SU-DHL-6 (cell line): ENCODE data around the gene KRTAP10-5.
"Not testable (repeated sequence)": the region's sequence is repeated elsewhere in the genome, so short reads cannot be mapped to it uniquely, and the experiment has no call there.

Experiments
- H2AFZ ChIP-seq: fragments of 200-600 bp; sonication (generic); 2 replicates; pipeline ENCODE4 v1.6.1; 2014; ENCODE audit warnings: low read depth, mild to moderate bottlenecking, moderate library complexity, mixed read lengths, antibody characterized with exemption, low read length; ENCODE audit not compliant: severe bottlenecking
- H3F3A ChIP-seq: fragments of 200-600 bp; shearing (Covaris generic); 2 replicates; pipeline ENCODE4 v1.6.0; 2016; ENCODE audit warnings: antibody characterized with exemption, mild to moderate bottlenecking; ENCODE audit not compliant: insufficient read depth
- H3K27ac ChIP-seq: fragments of 200-600 bp; sonication (generic); 2 replicates; pipeline ENCODE4 v1.5.1; 2016; ENCODE audit warnings: low read depth, mild to moderate bottlenecking, low read length, moderate library complexity, mixed read lengths
- H3K27me3 ChIP-seq: fragments of 200-600 bp; sonication (generic), shearing (Covaris generic); 2 replicates; pipeline ENCODE4 v1.6.0; 2014; ENCODE audit warnings: mild to moderate bottlenecking, low read length
- H3K36me3 ChIP-seq: fragments of 200-600 bp; sonication (generic); 2 replicates; pipeline ENCODE4 v1.6.1; 2014; ENCODE audit warnings: mild to moderate bottlenecking, low read length, mixed read lengths
- H3K4me2 ChIP-seq: fragments of 300-600, 200-600 bp; shearing (Covaris generic), sonication (generic); 2 replicates; pipeline ENCODE4 v1.6.0; 2014; ENCODE audit warnings: low read length, low read depth, mild to moderate bottlenecking; ENCODE audit not compliant: poor library complexity, severe bottlenecking
- H3K4me3 ChIP-seq: fragments of 200-600 bp; sonication (generic); 2 replicates; pipeline ENCODE4 v1.5.1; 2014; ENCODE audit warnings: antibody characterized with exemption, low read length, mild to moderate bottlenecking, mixed read lengths; ENCODE audit not compliant: insufficient read depth, poor library complexity, severe bottlenecking
- H3K79me2 ChIP-seq: fragments of 200-600 bp; sonication (generic); 2 replicates; pipeline ENCODE4 v1.6.1; 2014; ENCODE audit warnings: mild to moderate bottlenecking, low read length, moderate library complexity; ENCODE audit not compliant: insufficient read depth
- H3K9ac ChIP-seq: fragments of 200-600 bp; sonication (generic); 2 replicates; pipeline ENCODE4 v1.7.0; 2014; ENCODE audit warnings: mild to moderate bottlenecking, low read length
- H3K9me2 ChIP-seq: fragments of 200-600 bp; sonication (generic); replicated peaks from 2 replicates; pipeline ENCODE4 v1.6.1; 2014; ENCODE audit warnings: low read length; ENCODE audit not compliant: insufficient read depth
- H3K9me3 ChIP-seq: fragments of 200-600 bp; sonication (generic); 2 replicates; pipeline ENCODE4 v1.6.1; 2014; ENCODE audit warnings: low read length, mixed read lengths; ENCODE audit not compliant: insufficient read depth
- H4K20me1 ChIP-seq: fragments of 200-600 bp; sonication (generic); 2 replicates; pipeline ENCODE4 v1.6.1; 2014; ENCODE audit warnings: low read depth, mild to moderate bottlenecking, antibody characterized with exemption, low read length, moderate library complexity, mixed read lengths
- EZH2phosphoT487 ChIP-seq: fragments of 200-600 bp; sonication (generic), shearing (Covaris generic); conservative IDR thresholded peaks from 2 replicates; pipeline ENCODE4 v1.6.1; 2018; ENCODE audit warnings: mild to moderate bottlenecking, antibody characterized with exemption, low read length, moderate library complexity, mixed read lengths
- TF ChIP-seq, protein P1 (sequence below): fragments of 200-600 bp; sonication (generic); IDR thresholded peaks from one replicate; pipeline ENCODE4 v1.5.1; 2017; ENCODE audit warnings: antibody characterized with exemption, mild to moderate bottlenecking, low read length, moderate library complexity; ENCODE audit not compliant: insufficient read depth, poor library complexity, severe bottlenecking

KRTAP10-5 gene

GRCh38 chr21:44580231-44580821 lies at the start of gene KRTAP10-5:
TSS of gene KRTAP10-5 (minus strand) at chr21:44580604. CDS start at chr21:44580578, 26 bp downstream.
- H3K36me3 ChIP-seq, H3K9me2 ChIP-seq, H3K4me3 ChIP-seq, H3K9me3 ChIP-seq, H4K20me1 ChIP-seq, H3K4me2 ChIP-seq, H3K79me2 ChIP-seq, H3K9ac ChIP-seq, H3K27me3 ChIP-seq, H2AFZ ChIP-seq, H3F3A ChIP-seq, H3K27ac ChIP-seq: not testable (repeated sequence)

DNA sequence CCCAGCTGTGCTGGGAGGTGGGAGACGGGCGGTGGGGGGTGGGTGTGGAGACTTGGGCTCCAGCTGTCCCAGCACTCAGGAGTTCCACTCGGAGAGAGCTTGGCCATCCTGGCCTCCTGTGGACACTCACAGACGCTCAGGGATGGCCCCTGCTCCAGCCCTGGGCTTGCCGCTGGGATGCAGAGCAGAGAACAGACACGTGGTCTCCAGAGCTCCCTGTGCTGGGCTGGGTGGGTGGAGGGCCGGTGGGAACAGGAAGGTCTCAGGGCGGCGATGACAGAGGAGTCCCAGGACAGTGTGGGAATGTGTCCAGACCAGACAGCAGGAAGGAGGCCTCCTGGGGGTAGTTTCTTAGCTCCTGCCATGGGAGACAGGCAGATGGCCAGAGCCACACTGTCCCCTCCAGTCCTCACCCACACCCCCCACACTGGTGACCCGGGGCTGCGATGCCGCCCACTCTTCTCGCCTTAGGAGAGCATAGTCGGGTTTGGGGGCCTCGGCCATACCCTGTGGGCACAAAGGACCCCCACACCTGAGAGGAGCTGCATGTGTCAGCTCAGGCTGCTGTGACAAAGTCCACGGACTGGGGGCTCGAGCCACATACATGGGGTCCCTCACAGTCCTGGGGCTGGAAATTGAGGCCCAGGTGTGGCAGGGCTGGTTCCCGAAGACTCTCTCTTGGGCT lies 48.4 kb upstream of the KRTAP10-5 start:
- no peak overlapping the region for H2AFZ ChIP-seq
- H3K9me3 ChIP-seq: peaks cover 14% of the 10 kb centered on the region; the same call in 1 of the 2 replicates
- no peak overlapping the region for H3K27ac ChIP-seq
- no peaks in the 10 kb centered on the region for H3K36me3 ChIP-seq
- H3K9me2 ChIP-seq: no peaks in the 10 kb centered on the region
- H4K20me1 ChIP-seq: no peaks in the 10 kb centered on the region
- no peaks in the 10 kb centered on the region for H3K27me3 ChIP-seq
- H3K4me3 ChIP-seq: no peak overlapping the region
- no peaks in the 10 kb centered on the region for H3F3A ChIP-seq
- H3K9ac ChIP-seq: no peak overlapping the region
- TF ChIP-seq, protein P1, sequence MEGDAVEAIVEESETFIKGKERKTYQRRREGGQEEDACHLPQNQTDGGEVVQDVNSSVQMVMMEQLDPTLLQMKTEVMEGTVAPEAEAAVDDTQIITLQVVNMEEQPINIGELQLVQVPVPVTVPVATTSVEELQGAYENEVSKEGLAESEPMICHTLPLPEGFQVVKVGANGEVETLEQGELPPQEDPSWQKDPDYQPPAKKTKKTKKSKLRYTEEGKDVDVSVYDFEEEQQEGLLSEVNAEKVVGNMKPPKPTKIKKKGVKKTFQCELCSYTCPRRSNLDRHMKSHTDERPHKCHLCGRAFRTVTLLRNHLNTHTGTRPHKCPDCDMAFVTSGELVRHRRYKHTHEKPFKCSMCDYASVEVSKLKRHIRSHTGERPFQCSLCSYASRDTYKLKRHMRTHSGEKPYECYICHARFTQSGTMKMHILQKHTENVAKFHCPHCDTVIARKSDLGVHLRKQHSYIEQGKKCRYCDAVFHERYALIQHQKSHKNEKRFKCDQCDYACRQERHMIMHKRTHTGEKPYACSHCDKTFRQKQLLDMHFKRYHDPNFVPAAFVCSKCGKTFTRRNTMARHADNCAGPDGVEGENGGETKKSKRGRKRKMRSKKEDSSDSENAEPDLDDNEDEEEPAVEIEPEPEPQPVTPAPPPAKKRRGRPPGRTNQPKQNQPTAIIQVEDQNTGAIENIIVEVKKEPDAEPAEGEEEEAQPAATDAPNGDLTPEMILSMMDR: no peak
- TF ChIP-seq EZH2phosphoT487: no peak
- no peaks in the 10 kb centered on the region for H3K79me2 ChIP-seq
- H3K4me2 ChIP-seq: no peak overlapping the region

- not testable (repeated sequence) for H3K27ac ChIP-seq, H3K36me3 ChIP-seq, H3F3A ChIP-seq, H4K20me1 ChIP-seq, H3K9me2 ChIP-seq, H3K27me3 ChIP-seq, H3K4me2 ChIP-seq, H3K4me3 ChIP-seq, H3K79me2 ChIP-seq, H2AFZ ChIP-seq, H3K9ac ChIP-seq
- H3K9me3 ChIP-seq: peaks cover 14% of the 10 kb centered on the region; the same call in 1 of the 2 replicates
Measured at GRCh38 chr21:44627831-44628233, 47.4 kb upstream of the KRTAP10-5 start.

DNA sequence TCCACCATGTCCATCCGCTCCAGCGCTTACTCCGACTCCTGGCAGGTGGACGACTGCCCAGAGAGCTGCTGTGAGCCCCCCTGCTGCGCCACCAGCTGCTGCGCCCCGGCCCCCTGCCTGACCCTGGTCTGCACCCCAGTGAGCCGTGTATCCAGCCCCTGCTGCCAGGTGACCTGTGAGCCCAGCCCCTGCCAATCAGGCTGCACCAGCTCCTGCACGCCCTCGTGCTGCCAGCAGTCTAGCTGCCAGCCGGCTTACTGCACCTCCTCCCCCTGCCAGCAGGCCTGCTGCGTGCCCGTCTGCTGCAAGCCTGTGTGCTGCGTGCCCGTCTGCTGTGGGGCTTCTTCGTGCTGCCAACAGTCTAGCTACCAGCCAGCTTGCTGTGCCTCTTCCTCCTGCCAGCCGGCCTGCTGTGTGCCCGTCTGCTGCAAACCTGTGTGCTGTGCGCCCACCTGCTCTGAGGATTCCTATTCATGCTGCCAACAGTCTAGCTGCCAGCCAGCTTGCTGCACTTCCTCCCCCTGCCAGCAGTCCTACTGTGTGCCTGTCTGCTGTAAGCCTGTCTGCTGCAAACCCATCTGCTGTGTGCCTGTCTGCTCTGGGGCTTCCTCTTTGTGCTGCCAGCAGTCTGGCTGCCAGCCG lies 46.9 kb upstream of the KRTAP10-5 start:
- not testable (repeated sequence) for H3K79me2 ChIP-seq, H3K9me2 ChIP-seq, H3K27me3 ChIP-seq, H3K4me2 ChIP-seq, H3K27ac ChIP-seq, H3F3A ChIP-seq, H4K20me1 ChIP-seq, H3K36me3 ChIP-seq, H3K9ac ChIP-seq, H3K4me3 ChIP-seq, H2AFZ ChIP-seq
- H3K9me3 ChIP-seq: peaks cover 14% of the 10 kb centered on the region; the same call in 1 of the 2 replicates
